ENCODE results near the gene KLK6.

Gene KLK6

GRCh38 chr19:50964266-50964665 is 5.1 kb downstream of the KLK6 start:
- no peak overlapping the region for H3K4me3 ChIP-seq (ENCODE audit: low read length)
- DNase-seq (ENCODE audit: low read depth, low spot score), result no peak

GRCh38 chr19:50963381-50963780 is 6.0 kb downstream of the KLK6 start:
- no peak overlapping the region for H3K4me3 ChIP-seq (ENCODE audit: low read length)
- DNase-seq (ENCODE audit: low read depth, low spot score), result no peak

GRCh38 chr19:50962245-50962644 is 7.1 kb downstream of the KLK6 start:
- no peak for DNase-seq (ENCODE audit: low read depth, low spot score)
- no peak overlapping the region for H3K4me3 ChIP-seq (ENCODE audit: low read length)

DNA sequence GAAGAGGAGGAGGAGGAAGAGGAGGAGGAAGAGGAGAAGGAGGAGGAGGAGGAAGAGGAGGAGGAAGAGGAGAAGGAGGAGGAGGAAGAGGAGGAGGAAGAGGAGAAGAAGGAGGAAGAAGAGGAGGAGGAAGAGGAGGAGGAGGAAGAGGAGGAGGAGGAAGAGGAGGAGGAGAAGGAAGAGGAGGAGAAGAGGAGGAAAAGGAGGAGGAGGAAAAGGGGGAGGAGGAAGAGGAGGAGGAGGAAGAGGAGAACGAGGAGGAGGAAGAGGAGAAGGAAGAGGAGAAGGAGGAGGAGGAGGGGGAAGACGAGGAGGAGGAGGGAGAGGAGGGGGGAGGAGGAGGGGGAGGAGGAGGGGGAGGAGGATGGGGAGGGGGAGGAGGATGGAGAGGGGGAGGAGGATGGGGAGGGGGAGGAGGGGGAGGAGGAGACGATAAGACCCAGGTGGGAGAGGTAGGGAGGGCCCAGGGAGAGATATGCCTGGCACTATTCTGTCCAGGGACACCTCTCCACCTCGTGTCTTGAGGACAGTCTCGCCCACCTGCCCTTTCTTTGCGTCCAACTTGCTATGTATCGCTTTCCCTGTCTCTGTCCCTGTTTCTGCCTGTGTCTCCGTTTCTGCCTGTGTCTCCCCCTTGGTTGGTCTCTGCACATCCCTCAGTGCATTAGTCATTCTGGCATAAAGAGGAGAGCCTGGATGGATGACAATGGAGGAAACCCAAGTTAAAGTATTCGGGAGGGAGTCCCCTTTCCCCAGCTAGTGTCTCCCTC is 9.5 kb downstream of the KLK6 start:
- no peak overlapping the region for H3K4me3 ChIP-seq (ENCODE audit: low read length)
- DNase-seq (ENCODE audit: low read depth, low spot score), result no peak

DNA sequence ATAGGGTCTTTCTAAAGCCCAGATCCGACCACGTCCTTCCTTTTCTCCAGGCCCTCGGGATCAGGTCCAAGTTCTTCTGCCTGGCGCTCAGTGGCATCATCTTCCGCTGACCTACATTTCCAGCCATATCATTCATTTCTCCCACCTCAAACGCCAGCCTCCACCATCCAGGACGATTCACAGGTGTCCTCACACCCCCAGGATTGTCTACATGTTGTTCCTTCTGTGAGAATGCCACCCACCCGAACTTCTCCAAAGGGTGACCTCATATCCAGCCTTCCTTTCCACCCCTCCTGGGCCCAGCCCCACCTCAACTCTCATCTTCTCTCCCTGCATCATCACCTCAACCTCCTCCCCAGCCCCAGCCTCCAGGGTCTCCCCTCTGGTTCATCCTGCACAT is 11.8 kb downstream of the KLK6 start:
- no peak for DNase-seq (ENCODE audit: low read depth, low spot score)
- H3K4me3 ChIP-seq (ENCODE audit: low read length), result no peak overlapping the region

- H3K4me3 ChIP-seq (ENCODE audit: low read length), result no peak within 1 kb of the TSS
- no peak for DNase-seq (ENCODE audit: low read depth, low spot score)
Measured at GRCh38 chr19:50952910-50953309, 16.5 kb downstream of the KLK6 start, which contains the start of gene KLK5. KLK5 (minus strand) TSS chr19:50953038; CDS start chr19:50952657, 381 bp downstream.

- no peak overlapping the region for H3K4me3 ChIP-seq (ENCODE audit: low read length)
- DNase-seq (ENCODE audit: low read depth, low spot score), result no peak
Measured at GRCh38 chr19:50949861-50950260, 19.5 kb downstream of the KLK6 start.

DNA sequence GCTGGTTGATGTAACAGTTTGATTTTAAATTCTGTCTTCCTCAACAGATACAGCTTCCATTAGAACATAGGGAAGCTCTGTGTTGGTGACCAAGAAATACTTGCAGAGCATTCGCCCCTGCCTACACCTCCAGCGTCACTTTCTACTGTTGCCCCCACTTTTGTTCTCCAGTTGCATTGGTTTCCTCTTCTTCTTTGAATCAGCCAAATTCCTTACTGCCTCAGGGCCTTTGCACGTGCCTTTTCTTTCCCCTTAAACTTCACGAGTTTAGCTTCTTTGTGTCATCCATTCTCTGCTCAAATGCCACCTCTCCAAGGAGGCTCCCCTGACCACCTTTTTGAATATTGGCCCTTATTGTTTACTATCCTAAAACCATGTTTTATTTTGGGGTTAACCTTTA is 22.3 kb downstream of the KLK6 start:
- no peak for DNase-seq (ENCODE audit: low read depth, low spot score)
- H3K4me3 ChIP-seq (ENCODE audit: low read length), result no peak overlapping the region

DNA sequence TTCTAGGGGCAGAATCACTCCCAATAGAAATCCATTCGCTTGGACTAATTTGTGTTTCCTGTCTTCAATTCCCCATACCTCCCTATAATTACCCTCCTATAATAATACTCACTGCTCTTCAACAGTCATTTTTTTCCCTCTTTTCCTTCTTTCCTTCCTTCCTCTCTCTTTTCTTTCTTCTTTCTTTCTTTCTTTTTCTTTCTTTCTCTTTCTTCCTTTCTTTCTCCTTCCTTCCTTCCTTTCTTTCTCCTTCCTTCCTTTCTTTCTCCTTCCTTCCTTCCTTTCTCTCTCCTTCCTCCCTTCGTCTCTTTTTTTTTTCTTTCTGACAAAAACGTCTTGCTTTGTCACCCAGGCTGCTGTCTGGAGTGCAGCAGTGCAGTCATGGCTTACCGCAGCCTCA is 24.6 kb downstream of the KLK6 start:
- H3K4me3 ChIP-seq (ENCODE audit: low read length), result no peak overlapping the region
- DNase-seq (ENCODE audit: low read depth, low spot score), result no peak

DNA sequence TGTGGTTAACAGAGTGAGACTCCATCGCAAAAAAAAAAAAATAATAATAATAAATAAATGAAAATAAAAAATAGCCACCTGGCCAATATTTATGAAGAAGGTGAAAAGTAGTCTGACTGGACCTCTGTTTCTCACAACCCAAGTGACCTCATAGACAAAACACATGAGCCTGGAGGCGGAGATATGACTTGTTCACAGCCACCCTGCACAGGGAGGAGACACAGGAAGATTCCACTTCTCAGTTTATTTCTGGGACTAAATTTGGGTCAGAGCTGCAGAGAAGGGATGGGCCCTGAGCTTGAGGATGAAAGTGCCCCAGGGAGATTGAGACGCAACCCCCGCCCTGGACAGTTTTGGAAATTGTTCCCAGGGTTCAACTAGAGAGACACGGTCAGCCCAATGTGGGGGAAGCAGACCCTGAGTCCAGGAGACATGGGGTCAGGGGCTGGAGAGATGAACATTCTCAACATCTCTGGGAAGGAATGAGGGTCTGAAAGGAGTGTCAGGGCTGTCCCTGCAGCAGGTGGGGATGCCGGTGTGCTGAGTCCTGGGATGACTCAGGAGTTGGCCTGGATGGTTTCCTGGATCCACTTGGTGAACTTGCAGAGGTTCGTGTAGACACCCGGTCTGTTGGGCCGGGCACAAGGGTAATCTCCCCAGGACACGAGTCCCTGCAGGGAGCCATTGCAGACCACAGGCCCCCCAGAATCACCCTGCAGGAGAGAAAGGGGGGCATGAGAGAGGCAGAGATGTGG is 26.1 kb downstream of the KLK6 start:
- H3K4me3 ChIP-seq (ENCODE audit: low read length), result no peak overlapping the region
- no peak for DNase-seq (ENCODE audit: low read depth, low spot score)

GRCh38 chr19:50939596-50939995 is 29.8 kb downstream of the KLK6 start:
- H3K4me3 ChIP-seq (ENCODE audit: low read length), result no peak overlapping the region
- no peak for DNase-seq (ENCODE audit: low read depth, low spot score)

GRCh38 chr19:50933640-50934039 is 35.8 kb downstream of the KLK6 start:
- no peak for DNase-seq (ENCODE audit: low read depth, low spot score)
- H3K4me3 ChIP-seq (ENCODE audit: low read length), result no peak overlapping the region

- no peak for DNase-seq (ENCODE audit: low read depth, low spot score)
- H3K4me3 ChIP-seq (ENCODE audit: low read length), result no peak overlapping the region
Measured at GRCh38 chr19:50932690-50933083, 36.7 kb downstream of the KLK6 start.

DNA sequence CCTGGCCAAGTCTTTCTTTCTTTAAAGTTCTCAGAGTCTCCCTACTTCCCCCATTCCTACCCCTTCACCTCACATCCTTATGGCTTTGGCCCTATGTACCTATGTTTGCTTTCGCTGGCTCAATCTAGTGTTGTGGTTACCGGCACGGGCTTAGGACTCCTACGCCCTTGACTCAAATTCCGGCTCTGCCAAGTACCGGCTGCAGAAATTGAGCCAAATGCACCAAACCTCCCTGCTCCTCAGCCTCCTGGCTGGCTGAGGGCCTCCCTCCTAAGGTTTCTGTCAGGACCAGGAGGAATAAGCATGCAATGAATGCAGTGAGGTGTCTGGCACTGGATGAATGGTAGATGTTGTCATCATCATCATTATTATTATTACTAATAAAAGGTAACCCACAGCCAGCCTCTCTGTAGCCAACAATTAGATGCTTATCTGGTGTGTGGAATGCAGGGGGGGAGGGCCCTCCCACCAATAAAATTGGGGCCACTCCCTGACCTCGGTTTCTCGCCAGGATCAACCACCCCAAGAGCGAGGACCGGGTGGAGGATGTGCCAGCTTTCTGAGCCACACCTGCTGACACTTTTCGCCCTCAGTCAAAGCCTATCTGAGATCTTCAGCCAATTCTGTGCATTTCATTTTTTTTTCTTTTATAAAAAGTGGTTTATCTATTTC is 37.2 kb downstream of the KLK6 start:
- DNase-seq (ENCODE audit: low read depth, low spot score), result no peak
- no peak overlapping the region for H3K4me3 ChIP-seq (ENCODE audit: low read length)

GRCh38 chr19:50931023-50931422 is 38.4 kb downstream of the KLK6 start:
- DNase-seq (ENCODE audit: low read depth, low spot score), result no peak
- no peak overlapping the region for H3K4me3 ChIP-seq (ENCODE audit: low read length)

DNA sequence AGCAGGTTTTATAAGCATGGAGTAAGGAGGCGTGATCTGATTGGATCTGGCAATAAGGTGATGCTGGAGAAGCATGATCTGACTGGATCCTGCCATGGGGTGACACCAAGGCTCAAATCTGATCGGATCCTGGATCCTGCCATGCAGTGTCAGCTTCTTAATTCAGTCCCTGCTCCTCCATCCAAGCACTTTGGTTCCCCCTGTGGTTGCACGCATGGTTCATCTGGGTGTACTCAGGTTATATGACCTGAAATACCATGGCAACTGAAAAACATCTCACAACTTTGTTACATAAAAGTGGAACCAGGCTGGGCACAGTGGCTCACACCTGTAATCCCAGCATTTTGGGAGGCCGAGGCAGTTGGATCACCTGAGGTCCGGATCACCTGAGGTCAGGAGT is 40.6 kb downstream of the KLK6 start:
- DNase-seq (ENCODE audit: low read depth, low spot score), result peak; percentile 14
- no peak overlapping the region for H3K4me3 ChIP-seq (ENCODE audit: low read length)

DNA sequence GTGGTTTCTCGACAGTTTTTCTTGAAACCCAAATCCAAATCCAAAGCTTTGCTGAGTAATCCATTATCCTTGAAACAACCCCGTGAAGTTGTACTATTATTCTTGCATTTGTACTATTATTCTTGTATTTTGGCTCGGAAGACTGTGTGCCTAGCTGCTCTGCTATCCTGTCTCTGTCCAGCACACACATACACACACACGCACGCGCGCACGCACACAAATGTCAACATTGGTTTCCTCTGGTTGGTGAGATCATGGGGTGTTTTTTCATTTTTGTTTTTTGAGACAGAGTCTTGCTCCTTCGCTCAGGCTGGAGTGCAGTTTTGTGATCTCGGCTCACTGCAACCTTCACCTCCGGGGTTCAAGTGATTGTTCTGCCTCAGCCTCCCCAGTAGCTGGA is 43.2 kb downstream of the KLK6 start:
- no peak overlapping the region for H3K4me3 ChIP-seq (ENCODE audit: low read length)
- DNase-seq (ENCODE audit: low read depth, low spot score), result no peak

DNA sequence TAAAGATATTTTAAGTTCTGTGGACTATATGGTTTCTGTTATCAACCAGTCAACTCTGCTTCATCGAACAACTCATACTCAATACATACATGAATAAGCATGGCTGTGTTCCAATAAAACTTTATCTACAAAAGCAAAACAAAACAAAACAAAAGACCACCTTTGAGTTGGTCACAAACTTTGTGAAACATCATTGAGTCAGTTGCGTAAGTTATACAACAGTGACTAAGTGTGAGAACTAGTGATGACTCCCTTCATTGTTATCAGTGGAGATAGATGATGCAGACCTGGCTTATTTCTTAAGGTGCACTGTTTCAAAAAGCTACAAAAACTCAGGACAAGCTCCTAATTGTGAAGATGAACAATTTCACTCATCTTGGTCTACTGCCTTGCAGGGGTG is 43.7 kb downstream of the KLK6 start:
- DNase-seq (ENCODE audit: low read depth, low spot score), result no peak
- no peak overlapping the region for H3K4me3 ChIP-seq (ENCODE audit: low read length)

DNA sequence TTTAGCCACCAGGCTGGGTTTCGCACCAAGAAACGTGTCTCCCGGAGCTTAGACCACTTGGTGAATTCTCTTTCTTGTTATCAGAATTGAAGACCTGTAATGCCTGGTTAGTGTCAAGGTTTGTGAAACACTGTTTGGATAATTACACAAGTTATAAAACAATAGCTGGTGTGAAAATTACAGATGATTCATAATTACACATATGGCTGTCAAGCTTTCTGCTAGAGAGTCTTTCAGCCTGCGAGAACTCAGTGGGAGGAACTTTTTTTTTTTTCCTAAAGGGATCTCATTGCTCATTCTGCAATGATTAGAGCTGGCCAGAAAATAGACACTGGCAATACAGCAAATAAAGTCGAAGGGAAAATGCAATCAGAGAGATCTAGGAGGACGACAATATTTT is 44.8 kb downstream of the KLK6 start:
- H3K4me3 ChIP-seq (ENCODE audit: low read length), result no peak overlapping the region

GRCh38 chr19:50922317-50922853 is 47.0 kb downstream of the KLK6 start:
- DNase-seq (ENCODE audit: low read depth, low spot score), result peak; percentile 74
- no peak overlapping the region for H3K4me3 ChIP-seq (ENCODE audit: low read length)

More for the DNA sequence above, 44.8 kb downstream of the KLK6 start:
- no peak for DNase-seq (ENCODE audit: low read depth, low spot score)

All from Jurkat, Clone E6-1 (cell line).